Right lobe of liver (tissue), 4 donors: ENCODE results near the gene SMARCA2.

Experiments used
- POLR2A ChIP-seq: fragments of 450-650 bp; IDR thresholded peaks from one replicate; pipeline ENCODE4 v1.6.1; 2017; ENCODE audit warnings: antibody characterized with exemption, mild to moderate bottlenecking
- TF ChIP-seq, protein P1 (sequence below), 4 donors: fragments of 200-600 bp in 3 of 4; fragments of 450-650 bp in 1 of 4; IDR thresholded peaks; one replicate each; pipeline versions ENCODE4 v1.5.1 to v1.8.0; 2016 to 2022; ENCODE audit warnings: antibody characterized with exemption in 4 of 4, mild to moderate bottlenecking in 2 of 4
- donor health status: DM: no; HTN: no; CAD: no.
- donor health status: DM: no; HTN: no; CAD: no.
- donor health status: DM: no; HTN: yes; CAD: no.

DNA sequence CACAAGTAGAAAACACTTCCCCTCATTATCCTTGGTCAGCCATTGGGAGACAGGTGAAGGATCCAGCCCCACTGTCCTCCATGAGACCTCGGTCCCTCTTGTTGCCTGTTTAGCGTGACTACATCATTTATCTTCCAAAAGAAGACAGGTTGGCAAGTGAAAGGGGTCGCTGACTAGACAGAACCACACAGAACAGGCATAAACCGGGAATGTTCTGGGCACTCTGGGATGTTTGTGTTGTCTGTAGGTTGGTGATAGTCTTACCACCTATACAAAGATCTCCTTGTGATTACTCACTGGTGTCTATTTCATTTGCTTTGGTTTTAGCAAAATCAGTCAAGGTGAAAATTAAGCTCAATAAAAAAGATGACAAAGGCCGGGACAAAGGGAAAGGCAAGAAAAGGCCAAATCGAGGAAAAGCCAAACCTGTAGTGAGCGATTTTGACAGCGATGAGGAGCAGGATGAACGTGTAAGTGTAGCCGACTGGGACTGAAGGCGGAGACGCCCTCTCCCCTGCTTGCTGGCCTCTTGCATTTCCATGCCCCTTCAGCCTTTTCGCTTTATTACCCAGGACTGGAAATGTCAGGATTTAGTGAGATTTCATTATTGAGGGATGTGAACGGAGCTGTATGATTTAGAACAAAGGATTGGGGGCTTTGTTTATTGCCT is 175.9 kb downstream of the SMARCA2 start:
- TF ChIP-seq POLR2A: no peak
- TF ChIP-seq, protein P1, sequence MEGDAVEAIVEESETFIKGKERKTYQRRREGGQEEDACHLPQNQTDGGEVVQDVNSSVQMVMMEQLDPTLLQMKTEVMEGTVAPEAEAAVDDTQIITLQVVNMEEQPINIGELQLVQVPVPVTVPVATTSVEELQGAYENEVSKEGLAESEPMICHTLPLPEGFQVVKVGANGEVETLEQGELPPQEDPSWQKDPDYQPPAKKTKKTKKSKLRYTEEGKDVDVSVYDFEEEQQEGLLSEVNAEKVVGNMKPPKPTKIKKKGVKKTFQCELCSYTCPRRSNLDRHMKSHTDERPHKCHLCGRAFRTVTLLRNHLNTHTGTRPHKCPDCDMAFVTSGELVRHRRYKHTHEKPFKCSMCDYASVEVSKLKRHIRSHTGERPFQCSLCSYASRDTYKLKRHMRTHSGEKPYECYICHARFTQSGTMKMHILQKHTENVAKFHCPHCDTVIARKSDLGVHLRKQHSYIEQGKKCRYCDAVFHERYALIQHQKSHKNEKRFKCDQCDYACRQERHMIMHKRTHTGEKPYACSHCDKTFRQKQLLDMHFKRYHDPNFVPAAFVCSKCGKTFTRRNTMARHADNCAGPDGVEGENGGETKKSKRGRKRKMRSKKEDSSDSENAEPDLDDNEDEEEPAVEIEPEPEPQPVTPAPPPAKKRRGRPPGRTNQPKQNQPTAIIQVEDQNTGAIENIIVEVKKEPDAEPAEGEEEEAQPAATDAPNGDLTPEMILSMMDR (IDR thresholded peaks at IDR 0.05): no peak
